SU-DHL-6 (cell line): ENCODE results near the gene TSHZ2.

Source experiments
- EZH2phosphoT487 ChIP-seq: fragments of 200-600 bp; sonication (generic), shearing (Covaris generic); conservative IDR thresholded peaks from 2 replicates; pipeline ENCODE4 v1.6.1; 2018; ENCODE audit warnings: mild to moderate bottlenecking, antibody characterized with exemption, low read length, moderate library complexity, mixed read lengths
- TF ChIP-seq, protein P1 (sequence below): fragments of 200-600 bp; sonication (generic); IDR thresholded peaks from one replicate; pipeline ENCODE4 v1.5.1; 2017; ENCODE audit warnings: antibody characterized with exemption, mild to moderate bottlenecking, low read length, moderate library complexity; ENCODE audit not compliant: insufficient read depth, poor library complexity, severe bottlenecking

- no peak for TF ChIP-seq EZH2phosphoT487
- TF ChIP-seq, protein P1, sequence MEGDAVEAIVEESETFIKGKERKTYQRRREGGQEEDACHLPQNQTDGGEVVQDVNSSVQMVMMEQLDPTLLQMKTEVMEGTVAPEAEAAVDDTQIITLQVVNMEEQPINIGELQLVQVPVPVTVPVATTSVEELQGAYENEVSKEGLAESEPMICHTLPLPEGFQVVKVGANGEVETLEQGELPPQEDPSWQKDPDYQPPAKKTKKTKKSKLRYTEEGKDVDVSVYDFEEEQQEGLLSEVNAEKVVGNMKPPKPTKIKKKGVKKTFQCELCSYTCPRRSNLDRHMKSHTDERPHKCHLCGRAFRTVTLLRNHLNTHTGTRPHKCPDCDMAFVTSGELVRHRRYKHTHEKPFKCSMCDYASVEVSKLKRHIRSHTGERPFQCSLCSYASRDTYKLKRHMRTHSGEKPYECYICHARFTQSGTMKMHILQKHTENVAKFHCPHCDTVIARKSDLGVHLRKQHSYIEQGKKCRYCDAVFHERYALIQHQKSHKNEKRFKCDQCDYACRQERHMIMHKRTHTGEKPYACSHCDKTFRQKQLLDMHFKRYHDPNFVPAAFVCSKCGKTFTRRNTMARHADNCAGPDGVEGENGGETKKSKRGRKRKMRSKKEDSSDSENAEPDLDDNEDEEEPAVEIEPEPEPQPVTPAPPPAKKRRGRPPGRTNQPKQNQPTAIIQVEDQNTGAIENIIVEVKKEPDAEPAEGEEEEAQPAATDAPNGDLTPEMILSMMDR: no peak
Measured at GRCh38 chr20:53180928-53181362, 208.8 kb downstream of the TSHZ2 start.
